COLO668 (cell line): ENCODE data around the gene ZNF236.

Source experiments
- DNase-seq: peaks from one replicate; lab custom pipeline; 2025; ENCODE audit not compliant: unreplicated experiment; lab: John Stamatoyannopoulos, UW

The ZNF236 gene

DNA sequence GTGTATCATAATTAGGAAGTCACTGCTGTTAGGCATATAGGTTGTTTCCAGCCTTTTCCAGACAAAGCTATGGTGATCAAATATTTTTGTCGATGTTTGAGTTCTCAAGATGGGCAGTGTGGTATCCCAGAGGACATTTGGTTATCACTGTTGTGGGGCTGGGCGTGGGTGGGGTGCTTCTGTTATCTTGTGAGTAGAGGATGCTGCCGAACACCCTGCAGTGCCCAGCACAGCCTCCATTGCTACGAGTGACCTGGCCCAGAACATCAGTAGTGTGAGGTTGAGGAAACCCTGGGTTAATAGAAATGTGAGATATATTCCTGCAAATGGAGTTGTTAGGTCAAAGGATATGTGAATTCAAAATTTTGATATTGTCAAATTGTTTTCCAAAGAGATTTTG, 33.2 kb downstream of the ZNF236 start:
- no peak for DNase-seq

DNA sequence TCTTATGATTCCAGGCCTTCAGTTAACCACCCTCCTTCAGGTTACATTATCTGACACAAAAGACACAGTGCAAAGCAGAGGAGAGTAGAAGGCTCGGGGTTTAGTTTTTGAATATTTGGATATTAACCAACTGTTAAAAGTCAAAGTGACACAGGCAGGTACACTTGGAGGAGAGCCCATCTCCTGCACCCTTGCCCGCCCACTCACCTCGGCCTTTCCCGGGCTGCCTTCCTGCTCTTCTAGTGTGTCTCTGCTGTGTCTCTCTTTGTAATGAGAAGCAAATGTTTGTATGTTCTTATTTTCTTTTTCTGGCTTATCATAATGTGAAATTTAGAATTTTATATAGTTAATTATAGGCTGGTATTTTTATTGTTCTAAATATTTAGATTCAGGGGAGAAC, 35.1 kb downstream of the ZNF236 start:
- no peak for DNase-seq

DNA sequence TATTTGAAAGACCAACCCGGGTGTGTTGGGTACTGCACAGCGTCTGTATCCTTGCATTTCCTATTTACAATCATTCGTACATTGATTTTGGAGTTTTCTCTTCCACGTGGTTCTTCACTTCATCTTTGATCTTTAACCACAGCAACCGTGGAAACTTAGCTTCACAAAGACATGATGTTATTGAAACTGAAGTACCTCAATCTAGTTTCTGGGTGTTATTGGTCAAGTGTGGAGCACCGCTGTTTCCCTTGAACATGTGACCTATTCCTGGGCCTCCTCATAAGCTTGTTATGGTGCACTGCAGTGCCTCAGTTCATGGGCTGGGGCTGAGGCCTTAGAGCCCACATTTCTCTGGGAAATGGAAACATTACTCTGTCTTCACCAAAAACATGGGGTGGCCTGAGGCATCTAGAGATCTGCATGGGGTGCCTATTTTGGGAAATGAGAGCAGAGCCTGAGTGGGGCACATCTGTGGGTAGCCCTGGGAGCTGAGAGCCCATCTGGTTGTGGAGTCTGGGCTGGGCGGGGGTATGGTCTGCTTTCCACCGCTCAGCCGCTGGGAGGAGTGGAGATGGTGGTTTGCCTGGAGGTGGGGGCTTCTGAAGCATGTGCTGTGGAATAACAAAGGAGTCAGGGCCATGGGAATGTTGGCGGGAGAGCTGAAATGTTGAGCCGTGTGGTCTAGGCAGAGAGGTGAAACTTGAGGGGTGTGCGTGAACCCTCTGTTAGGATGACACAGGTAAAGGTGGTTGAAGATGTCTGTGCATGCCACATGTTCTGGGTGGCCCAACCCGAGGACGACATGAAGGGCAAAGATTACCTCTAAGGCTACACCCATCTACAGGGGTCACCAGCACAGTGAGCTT, 37.4 kb downstream of the ZNF236 start:
- no peak for DNase-seq

DNA sequence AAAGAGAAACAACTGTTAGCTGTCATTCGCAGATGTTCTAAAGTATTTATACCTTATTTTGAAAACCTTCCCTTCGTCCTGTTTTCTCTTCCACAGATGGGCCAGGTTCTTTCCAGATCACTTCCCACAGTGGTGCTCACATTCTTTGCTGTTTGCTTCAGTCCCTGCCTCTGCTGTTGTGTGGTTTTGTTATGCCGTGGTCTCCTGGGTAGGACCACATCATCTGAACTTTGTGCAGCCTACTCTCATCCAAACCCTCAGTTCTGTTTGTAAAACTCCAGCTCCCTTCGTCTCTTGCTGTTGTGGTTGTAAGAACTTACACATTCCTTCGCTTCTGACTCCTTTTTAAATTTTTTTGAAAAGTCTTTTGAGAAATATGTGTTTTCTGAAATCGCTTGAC, 38.1 kb downstream of the ZNF236 start:
- DNase-seq, result no peak

DNA sequence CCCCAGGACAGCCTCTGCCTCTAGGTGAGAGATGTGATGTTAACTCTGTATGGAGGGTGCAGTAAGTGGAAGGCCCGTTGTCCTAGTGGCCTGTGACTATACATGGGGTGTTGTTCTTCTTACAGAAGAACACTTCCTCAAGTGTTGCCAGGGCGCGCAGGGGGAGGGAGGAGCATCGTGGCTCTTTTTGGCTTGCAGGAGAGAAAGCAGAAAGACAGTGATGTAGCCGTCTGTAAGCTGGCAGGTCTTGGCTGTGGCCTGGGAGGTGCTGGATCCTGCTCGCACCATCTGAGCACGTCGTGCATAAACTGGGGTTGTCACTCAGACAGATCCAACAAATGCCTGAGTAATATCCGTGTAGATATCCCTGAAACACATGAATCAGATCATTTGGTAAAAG, 44.3 kb downstream of the ZNF236 start:
- DNase-seq, result no peak

DNA sequence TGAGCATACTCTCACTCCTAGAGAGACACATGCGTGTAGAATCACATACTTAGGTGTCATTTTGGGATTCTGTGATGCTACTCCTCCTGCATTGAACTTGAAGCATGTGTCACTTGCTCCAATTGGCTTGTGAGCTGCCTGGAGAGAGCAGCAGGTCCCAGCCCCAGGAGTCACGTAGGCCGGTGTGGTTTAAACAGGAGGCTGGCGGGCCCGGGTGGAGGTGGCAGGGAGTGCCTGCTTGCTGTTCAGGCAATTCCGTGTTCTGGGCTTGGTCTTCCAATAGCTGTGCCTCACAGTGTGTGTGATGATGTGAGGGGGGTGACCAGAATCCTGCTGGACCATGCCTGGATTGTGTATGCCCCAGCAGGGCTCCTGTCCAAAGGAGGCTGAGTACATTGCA, 51.0 kb downstream of the ZNF236 start:
- DNase-seq, result no peak

DNA sequence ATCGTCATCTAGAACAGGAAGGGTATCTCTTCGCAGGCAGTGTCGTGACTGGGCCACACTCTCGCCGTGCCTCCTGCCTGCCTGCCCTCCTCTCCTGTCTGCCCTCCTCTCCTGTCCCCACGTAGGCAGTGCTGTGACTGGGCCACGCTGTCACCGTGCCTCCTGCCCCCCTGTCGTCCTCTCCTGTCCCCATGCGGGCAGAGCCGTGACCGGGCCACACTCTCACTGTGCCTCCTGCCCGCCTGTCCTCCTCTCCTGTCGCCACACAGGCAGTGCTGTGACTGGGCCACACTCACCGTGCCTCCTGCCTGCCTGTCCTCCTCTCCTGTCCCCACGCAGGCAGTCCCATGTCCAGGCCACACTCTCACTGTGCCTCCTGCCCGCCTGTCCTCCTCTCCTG, 51.4 kb downstream of the ZNF236 start:
- no peak for DNase-seq

DNA sequence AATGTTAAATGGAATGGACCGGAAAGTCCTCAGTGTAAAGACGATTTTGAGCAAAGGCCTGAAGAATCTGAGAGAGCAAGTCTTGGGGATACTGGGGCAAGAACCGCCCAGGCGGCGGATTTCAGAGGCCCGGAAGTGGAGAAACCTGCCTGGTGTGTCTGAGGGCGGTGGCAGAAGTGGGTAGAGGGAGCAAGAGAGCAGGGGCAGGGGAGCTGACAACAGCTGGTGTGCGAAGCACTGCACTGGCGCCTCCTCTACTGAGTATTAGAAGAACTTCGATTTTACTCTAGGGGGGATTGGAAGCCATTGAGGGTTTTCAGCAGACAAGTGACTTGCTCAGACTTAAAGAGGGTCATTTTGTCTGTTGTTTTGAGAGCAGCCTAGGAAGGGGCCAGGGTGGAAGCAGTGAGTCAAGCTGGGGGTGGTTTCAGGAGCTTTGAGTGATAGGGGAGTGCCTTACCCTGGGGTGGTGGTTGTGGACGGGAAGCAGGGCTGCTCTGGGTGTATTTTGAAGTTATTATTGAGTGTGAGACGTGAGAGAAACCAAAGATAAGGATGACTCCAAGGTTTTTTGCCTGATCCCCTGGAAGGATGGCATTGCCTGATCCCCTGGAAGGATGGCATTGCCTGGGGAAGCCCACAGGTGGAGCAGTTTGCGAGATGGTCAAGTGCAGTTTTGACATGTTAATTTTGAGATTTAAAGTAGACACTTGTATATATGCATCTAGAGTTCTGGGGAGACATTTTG, 52.5 kb downstream of the ZNF236 start:
- no peak for DNase-seq

DNA sequence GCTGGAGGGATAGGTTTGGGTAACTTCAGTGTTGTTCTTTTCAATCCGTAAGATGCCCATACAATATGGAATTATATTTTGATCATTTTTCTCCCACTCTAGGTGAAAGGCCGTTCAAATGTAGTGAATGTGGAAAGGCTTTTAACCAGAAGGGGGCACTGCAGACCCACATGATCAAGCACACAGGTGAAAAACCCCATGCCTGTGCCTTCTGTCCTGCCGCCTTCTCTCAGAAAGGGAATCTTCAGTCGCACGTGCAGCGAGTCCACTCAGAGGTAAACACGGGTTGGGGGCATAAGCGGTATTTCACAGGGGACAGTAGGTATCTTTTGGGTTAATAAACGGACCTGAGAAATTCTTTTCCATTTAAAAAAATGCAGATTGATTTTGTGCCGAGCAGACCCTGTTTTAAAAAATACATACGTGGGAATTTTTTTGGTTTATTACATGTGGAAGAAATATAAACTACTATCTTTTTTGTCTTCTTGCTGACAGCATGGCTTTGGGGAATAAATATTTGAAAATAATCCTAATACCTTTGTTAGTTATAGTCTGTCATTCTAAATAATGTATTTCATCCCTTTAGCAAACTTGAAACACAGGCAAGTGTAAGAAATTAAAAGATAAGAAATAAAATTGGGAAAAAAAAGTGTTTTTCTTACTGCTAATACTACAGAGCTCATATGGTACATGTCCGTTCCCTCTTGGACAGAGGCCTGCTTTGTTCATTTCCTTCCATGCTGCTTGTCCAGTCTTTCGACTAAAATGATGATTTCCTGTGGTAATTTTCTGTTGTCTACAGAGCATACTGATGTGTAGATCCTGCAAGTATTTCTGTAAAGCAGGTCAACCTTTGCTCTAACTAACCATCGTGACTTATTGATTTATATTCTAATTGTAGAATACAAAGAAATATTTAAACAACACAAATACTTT, 53.3 kb downstream of the ZNF236 start:
- DNase-seq, result peak; percentile 73

DNA sequence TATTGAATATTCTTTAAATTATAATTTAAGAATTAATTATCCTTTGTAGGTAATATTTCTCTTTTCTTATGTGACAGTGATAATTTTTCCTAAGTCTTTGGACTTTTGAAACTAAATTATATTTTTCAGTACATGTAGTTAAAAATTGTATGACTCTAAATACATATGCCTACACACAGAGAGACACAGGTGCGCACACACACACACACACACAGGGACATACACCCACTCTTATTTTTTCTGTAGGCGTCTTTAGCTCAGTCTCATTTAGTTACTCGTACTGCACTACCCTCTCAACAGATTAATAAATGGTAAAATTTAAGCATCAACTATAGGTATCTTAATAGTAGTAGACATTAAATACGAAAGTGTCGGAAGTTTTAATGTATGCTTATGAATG, 56.1 kb downstream of the ZNF236 start:
- DNase-seq, result no peak

DNA sequence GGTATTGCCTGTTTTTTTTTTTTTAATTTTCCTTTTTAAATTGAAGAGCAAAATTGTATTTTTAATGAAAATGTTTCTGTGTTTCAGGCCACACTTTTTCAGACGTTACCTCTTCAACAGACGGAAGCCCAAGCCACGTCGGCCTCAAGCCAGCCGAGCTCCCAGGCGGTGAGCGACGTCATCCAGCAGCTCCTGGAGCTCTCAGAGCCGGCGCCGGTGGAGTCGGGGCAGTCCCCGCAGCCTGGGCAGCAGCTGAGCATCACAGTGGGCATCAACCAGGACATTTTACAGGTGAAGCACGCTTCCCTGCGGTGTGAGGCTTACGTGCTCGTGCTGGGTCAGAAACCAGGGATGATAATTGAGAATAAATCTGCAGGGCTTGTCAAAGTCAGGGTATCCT, 57.7 kb downstream of the ZNF236 start:
- no peak for DNase-seq

DNA sequence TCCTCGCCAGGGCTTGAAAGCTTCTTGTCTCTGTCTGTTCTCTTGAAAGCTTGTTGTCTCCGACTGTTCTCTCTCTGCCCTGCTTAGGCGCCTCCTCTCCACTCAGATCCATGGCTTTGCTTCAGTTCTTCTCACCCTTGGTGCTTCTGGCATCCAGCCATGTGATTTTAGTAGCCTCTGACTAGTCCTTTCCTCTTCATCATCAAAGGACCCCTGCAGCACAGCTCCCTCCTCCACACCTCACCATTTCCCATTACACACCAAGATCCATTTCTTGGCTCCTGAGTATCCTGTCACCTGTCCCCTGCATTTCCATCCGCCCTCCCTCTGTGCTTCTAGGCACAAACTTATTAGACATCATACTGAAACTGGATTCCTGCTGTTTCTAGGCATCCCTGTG, 59.4 kb downstream of the ZNF236 start:
- no peak for DNase-seq

DNA sequence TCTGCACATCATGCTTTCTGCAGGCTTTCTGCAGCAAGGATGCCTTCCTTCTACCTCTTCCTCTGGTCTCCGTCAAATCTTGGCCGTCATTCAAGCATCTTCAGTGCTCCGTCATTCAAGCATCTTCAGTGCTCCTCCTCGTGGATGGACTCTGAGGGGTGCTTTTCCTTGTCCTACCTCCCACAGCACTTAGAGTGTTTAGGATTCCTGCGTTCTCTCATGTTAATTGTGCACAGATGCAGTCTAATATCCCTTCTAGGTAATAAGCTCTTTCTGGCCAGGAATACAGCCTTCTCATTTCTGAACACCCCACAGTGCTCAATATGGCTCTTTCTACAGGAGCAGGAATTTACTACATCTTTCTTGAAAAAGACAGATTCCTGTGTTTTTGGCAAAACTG, 59.8 kb downstream of the ZNF236 start:
- DNase-seq, result no peak

DNA sequence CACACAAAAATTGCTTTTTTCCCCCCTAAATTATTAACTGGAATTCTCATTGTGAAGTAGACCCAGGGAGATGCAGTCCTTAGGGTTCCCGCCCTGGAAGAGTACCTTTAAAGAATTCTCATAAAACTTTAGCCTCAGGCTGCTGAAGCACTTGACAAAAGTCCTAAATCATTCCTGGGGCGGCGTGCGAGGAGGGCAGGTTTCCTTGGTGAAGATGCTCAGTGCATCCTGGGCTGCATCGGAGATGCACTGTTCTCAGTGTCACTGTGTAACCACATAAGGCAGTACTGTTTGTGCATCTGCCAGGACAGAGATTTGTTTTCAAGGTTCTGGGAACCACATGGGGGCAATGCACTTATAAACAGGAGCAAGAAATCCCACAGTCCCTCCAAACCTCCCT, 62.6 kb downstream of the ZNF236 start:
- no peak for DNase-seq

DNA sequence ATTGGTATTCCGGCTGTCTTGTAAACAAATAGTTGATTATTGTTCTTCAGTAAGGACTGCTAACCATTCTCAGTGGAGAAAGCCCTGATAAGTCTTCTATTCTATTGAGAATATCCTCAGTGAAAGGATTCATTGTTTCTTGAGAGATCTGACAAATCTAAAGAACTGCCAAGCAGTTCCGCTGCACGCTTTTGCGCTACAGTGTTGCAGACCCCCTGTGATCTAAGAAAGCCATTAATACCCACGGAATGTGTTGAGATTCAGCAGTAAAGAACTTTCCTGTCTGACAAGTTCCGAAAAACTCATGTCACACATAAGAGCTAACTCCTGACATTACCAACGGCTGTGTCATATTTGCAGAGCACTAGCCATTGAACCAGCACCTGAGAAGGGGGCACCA, 63.8 kb downstream of the ZNF236 start:
- DNase-seq, result no peak

DNA sequence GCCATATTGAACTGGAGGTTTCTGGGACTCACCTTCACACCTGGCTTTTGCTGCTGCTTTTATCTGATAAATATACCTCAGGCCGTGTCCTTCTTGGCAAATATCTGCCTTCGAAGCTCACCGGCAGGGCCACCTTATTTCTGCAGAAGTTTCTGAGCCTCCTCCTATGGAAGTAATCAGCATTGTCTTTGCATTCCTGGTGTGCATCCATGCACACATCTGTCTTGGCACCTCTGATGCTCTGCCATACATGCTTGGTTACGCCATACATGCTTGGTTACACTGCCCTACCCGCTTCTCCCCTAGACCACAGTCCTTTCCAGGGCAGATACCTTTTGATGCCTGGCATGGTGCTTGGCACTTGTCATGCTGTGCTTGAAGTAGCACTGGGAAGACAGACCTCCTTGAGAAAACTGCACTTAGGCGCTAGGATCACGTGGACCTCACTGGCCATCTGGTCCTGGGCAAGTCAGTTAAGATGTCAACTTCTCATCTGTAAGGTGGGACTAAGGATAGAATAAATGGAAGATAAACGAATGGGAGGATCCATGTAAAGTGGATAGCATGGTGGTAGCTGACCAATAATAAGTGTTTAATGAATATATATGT, 66.8 kb downstream of the ZNF236 start:
- DNase-seq, result no peak

DNA sequence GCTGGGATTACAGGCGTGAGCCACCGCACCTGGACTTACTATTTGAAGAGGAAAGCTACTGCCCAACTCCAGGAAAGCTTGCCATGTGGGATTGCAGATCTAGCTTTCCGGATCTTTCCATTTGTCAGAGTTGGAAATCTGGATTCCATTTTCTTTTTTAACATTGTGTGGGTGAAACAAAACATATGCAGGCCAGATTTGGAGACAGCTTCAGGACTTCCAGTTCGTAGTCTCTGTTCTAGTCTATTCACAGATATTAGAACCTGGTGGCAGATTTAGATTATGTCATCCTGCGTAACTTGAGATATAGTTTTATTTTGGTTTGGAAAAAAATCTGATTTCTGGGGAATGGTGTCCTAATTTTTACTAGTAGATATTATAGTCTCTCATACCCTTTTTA, 70.5 kb downstream of the ZNF236 start:
- DNase-seq, result no peak

DNA sequence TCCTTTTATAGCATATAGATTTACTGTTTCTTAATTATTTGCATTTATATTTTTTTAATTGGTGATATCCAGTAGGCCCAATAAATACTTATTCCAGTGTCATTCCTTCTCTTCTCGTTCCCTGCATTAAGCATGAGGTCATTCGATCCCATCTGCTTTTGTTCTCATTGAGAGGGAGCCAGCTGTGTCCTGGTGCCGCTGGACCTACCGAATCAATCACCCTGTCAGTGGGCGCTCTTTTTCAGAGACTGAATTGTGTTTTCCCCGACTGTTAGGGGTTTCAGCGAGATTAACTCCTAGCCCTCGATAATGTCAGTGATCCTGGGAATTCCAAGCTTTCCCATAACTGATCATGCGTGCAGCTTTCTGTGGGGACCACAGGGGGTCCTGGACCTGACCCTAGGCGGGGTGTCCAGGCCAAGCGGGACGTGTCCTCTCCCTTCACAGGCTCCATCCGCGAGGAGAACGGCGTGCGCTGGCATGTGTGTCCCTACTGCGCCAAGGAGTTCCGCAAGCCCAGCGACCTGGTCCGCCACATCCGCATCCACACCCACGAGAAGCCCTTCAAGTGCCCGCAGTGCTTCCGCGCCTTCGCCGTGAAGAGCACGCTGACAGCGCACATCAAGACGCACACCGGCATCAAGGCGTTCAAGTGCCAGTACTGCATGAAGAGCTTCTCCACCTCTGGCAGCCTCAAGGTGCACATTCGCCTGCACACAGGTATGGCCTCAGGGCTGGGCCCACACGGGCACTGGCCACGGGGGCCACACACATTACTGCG, 72.4 kb downstream of the ZNF236 start:
- no peak for DNase-seq

DNA sequence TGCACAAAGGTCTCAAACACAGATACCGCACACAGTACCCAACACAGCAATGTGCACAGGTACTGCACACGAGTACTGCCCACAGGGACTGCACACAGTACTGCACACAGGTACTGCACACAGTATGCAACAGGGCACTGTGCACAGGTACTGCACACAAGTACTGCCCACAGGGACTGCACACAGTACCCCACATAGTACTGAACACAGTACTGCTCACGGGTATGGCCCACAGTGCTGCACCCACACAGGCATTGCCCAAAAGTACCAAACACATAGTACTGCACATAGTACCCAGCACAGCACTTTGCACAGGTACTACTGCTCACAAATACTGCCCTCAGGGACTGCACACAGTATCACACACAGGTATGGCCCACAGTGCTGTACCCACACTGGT, 73.1 kb downstream of the ZNF236 start:
- DNase-seq, result no peak

DNA sequence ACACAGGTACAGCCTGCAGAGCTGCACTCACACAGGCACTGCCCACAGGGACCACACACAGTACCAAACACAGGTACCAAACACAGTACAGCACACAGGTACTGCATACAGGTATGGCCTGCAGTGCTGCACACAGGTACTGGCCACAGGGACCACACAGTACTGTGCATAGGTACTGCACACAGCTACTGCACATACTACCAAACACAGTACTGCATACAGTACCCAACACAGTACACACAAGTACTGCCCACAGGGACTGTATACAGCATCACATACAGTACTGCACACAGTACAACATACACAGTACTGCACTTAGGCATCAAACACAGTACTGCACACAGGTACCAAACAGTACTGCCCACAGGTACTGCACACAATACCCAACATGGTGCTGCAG, 74.3 kb downstream of the ZNF236 start:
- DNase-seq, result no peak
